A673 (cell line): Measurements from ENCODE around the gene CENPL. TPM values are rescaled to one million over a fixed set of nuclear protein-coding genes. Genes with fewer than 3 reads are reported as not detected.

Experiments
- BruUV-seq: library from RNA; stranded (reverse); fragments of 400-500 nt; replicated peaks from 2 replicates; lab custom pipeline; 2021; lab: Mats Ljungman, UMichigan
- CTCF ChIA-PET: fragments of 300-600 bp; sonication (Branson Sonifier 250); formaldehyde crosslinking; loops from one replicate; lab custom pipeline; 2022; ENCODE audit warnings: antibody characterized with exemption; lab: Charles Lee
- POLR2A ChIA-PET: fragments of 300-600 bp; sonication (Branson Sonifier 250); formaldehyde crosslinking; loops from one replicate; lab custom pipeline; 2022; ENCODE audit warnings: antibody characterized with exemption; ENCODE audit not compliant: low non-redundant PET; lab: Charles Lee
- DNase-seq: peaks from one replicate; pipeline ENCODE4 v3.0.0-alpha.2; 2015; ENCODE audit warnings: low spot score
- H3K27ac ChIP-seq: fragments of 200-600 bp; sonication (generic); 2 replicates; pipeline ENCODE4 v1.5.1; 2016; ENCODE audit warnings: mixed run types, low read depth, mild to moderate bottlenecking, mixed read lengths, antibody characterized with exemption, low read length; ENCODE audit not compliant: poor library complexity, severe bottlenecking
- H3K27me3 ChIP-seq: fragments of 200-600 bp; sonication (generic); replicated peaks from 2 replicates; pipeline ENCODE4 v1.6.1; 2017; ENCODE audit warnings: mixed run types, low read depth, mild to moderate bottlenecking, mixed read lengths, antibody characterized with exemption, low read length; ENCODE audit not compliant: insufficient read depth, poor library complexity
- H3K36me3 ChIP-seq: fragments of 200-600 bp; sonication (generic); 2 replicates; pipeline ENCODE4 v1.6.1; 2016; ENCODE audit warnings: mixed run types, mild to moderate bottlenecking, mixed read lengths, antibody characterized with exemption, low read length; ENCODE audit not compliant: insufficient read depth, poor library complexity, severe bottlenecking
- H3K4me1 ChIP-seq: fragments of 200-600 bp; sonication (generic); 2 replicates; pipeline ENCODE4 v1.6.1; 2017; ENCODE audit warnings: mixed run types, mild to moderate bottlenecking, mixed read lengths, antibody characterized with exemption, low read length; ENCODE audit not compliant: insufficient read depth, poor library complexity, severe bottlenecking
- H3K4me3 ChIP-seq: fragments of 200-600 bp; sonication (generic); 2 replicates; pipeline ENCODE4 v1.5.1; 2016; ENCODE audit warnings: low read depth, mixed run types, mild to moderate bottlenecking, mixed read lengths, low read length; ENCODE audit not compliant: poor library complexity, severe bottlenecking
- H3K9me3 ChIP-seq: fragments of 200-600 bp; sonication (generic); 2 replicates; pipeline ENCODE4 v1.6.1; 2016; ENCODE audit warnings: mixed run types, low read depth, mild to moderate bottlenecking, mixed read lengths, antibody characterized with exemption, low read length; ENCODE audit not compliant: poor library complexity, severe bottlenecking
- EZH2 ChIP-seq: fragments of 200-600 bp; sonication (generic); IDR thresholded peaks from 2 replicates; pipeline ENCODE4 v1.6.1; 2017; ENCODE audit warnings: borderline replicate concordance, low read depth, mild to moderate bottlenecking, mixed read lengths, antibody characterized with exemption, low read length; ENCODE audit not compliant: poor library complexity, severe bottlenecking
- intact Hi-C: fragments of 100-400 bp; cut with micrococcal nuclease; formaldehyde crosslinking; loops from one replicate; pipeline ENCODE4 v1.10.0; 2022; ENCODE audit not compliant: unreplicated experiment
- total RNA-seq: library from RNA; stranded (reverse); gene quantifications from 2 replicates; pipeline ENCODE4 v1.2.3, GENCODE V29; 2021
- TF ChIP-seq, protein P1 (sequence below): fragments of 300-800, 200-600 bp; sonication (generic); conservative IDR thresholded peaks from 2 replicates; pipeline ENCODE4 v1.5.1; 2017; ENCODE audit warnings: low read depth, mild to moderate bottlenecking, antibody characterized with exemption, low read length, moderate library complexity, mixed read lengths

CENPL gene
- total RNA-seq, 1 experiment from 2014 or later = 34.3 TPM

DNA sequence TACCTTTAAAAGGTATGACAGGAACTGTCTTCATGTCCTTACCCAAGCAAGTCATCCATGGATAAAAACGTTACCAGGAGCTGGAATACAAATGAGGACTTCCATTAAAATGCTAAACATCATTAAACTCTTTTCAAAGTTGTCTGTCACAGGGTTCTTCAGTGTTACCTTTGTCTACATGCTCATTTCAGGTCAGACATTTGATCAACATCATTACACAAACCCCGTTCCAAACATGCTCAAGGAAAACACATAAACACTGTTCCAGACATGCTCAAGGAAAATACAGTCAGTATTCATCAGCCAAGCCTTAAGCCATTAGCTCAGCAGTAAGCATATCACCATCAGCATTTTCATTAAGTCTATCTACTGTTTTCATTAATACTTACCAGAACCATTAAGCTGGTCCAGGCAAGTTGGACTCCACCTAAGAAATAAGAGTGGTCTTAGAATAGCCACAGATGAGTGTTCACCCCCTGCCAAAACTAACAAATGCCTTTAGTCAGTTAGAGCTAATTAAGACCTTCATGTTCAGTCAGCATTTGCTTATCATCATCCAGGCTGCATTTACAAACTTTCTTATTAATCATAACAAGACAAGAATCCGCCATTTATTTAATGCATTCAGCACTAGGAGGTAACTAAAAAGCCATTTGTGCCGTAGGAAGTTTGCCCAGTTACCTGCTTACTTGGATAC, 40.9 kb upstream of the CENPL start:
- no TSS peak for BruUV-seq
- Histone ChIP-seq H3K27me3 (no peaks in the 10 kb centered on the region), H3K36me3 (peaks cover 55% of the 10 kb centered on the region), H3K27ac (peak overlapping the region; percentile 85), H3K9me3 (no peaks in the 10 kb centered on the region), H3K4me1 (peaks cover 21% of the 10 kb centered on the region), H3K4me3 (peak overlapping the region; percentile 76)
- ChIA-PET POLR2A (interaction anchor here (0.6 kb wide), 1 partner anchor 306 kb away, joined by 3 read pairs; no protein-coding TSS in a partner anchor), CTCF (no interaction called here)
- TF ChIP-seq EZH2 = no peak
- TF ChIP-seq, protein P1, sequence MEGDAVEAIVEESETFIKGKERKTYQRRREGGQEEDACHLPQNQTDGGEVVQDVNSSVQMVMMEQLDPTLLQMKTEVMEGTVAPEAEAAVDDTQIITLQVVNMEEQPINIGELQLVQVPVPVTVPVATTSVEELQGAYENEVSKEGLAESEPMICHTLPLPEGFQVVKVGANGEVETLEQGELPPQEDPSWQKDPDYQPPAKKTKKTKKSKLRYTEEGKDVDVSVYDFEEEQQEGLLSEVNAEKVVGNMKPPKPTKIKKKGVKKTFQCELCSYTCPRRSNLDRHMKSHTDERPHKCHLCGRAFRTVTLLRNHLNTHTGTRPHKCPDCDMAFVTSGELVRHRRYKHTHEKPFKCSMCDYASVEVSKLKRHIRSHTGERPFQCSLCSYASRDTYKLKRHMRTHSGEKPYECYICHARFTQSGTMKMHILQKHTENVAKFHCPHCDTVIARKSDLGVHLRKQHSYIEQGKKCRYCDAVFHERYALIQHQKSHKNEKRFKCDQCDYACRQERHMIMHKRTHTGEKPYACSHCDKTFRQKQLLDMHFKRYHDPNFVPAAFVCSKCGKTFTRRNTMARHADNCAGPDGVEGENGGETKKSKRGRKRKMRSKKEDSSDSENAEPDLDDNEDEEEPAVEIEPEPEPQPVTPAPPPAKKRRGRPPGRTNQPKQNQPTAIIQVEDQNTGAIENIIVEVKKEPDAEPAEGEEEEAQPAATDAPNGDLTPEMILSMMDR = no peak
- intact Hi-C loops = loop anchor here (5.0 kb wide), 1 partner anchor 157 kb away; the partner anchor contains the start of gene RC3H1
- no peak for DNase-seq

DNA sequence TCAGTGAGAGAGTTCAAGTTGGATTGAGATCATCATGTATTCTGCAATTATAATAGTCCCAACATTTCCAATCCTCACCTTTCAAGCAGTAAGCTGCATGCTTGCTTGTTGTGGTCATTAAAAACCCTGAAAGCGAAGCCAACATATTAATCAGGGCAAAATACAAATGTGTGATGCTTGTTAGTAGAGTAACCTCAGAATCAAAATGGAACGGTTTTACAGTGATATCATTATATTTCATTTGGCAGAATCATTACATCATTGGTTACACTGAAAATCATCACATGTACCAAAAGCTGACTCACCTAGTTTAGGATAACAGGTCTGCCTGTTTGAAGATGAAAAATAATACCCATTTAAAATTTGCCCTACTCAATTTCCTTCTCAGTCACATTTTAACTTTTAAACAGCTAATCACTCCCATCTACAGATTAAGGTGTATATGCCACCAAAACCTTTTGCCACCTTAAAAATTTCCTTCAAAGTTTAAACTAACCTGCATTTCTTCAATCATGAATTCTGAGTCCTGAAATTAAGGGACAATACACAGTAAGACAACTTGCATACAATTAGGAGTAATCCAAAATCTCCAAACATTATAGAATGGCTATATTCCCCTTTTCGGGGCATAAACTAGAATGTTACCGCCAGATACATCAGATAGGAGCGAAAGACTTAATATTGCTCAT, 39.6 kb upstream of the CENPL start:
- Histone ChIP-seq H3K27ac (peak overlapping the region; percentile 43), H3K36me3 (peaks cover 58% of the 10 kb centered on the region), H3K27me3 (no peaks in the 10 kb centered on the region), H3K9me3 (no peaks in the 10 kb centered on the region), H3K4me3 (peak overlapping the region; percentile 76), H3K4me1 (peaks cover 11% of the 10 kb centered on the region)
- TF ChIP-seq, protein P1 = no peak
- TF ChIP-seq EZH2 = no peak
- POLR2A ChIA-PET = no interaction called here
- no TSS peak for BruUV-seq
- no peak for DNase-seq
- CTCF ChIA-PET = no interaction called here
- intact Hi-C loops = no loop called here

DNA sequence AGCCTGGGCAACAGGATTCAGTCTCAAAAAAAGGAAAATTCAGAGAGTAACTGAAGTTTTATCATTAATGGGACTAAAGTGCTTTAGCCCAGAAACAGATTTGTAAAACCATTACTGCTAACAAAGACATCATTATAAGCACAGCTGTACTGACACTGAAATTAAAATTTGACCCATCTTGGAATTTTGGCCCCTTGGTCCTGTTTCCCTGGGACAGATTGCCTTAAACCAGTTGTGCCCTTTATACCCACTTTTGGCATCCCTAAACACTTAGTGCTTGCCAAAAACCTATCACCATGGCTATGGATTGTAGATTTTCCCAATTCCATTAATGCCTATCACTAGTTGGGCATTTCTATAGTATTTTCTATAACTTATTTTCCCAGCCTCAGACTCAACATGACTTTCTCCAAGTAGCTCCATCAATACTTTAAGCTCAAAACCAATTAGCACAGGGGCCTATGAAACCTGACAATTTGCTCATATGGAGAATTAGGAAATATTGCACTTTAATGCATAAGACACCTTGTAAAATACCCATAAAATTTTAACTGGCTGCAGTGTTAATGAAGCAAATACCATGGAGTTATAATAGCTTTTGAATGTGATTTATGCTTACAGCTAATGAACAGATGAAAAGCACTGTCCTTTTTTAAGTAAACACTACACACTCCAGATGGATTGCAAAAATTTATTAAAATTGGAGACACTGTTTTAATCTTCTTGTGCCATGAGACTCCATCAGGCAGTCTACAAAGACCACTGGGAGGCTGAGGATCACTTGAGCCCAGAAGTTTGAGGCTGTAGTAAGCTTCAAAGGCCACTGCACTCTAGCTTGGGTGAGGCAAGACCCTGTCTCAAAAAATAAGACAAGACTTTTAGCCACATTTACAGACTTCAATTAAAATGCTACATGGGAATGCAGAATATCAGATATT, 38.8 kb upstream of the CENPL start:
- intact Hi-C loops = no loop called here

More for the DNA sequence above, 38.8 kb upstream of the CENPL start:
- peaks cover 8% of the 10 kb centered on the region for H3K4me1 ChIP-seq
- DNase-seq = no peak
- no peaks in the 10 kb centered on the region for H3K9me3 ChIP-seq
- H3K4me3 ChIP-seq = peak overlapping the region; percentile 76
- H3K27me3 ChIP-seq = no peaks in the 10 kb centered on the region
- no TSS peak for BruUV-seq
- ChIA-PET POLR2A (no interaction called here), CTCF (no interaction called here)
- peak overlapping the region; percentile 43 for H3K27ac ChIP-seq
- no peak for TF ChIP-seq EZH2
- TF ChIP-seq, protein P1 = no peak
- peaks cover 63% of the 10 kb centered on the region for H3K36me3 ChIP-seq
